ENCODE results near the gene CRISPLD2. TPM values are rescaled to one million over a fixed set of nuclear protein-coding genes. Genes with fewer than 3 reads are reported as not detected.

The CRISPLD2 gene, protein sequence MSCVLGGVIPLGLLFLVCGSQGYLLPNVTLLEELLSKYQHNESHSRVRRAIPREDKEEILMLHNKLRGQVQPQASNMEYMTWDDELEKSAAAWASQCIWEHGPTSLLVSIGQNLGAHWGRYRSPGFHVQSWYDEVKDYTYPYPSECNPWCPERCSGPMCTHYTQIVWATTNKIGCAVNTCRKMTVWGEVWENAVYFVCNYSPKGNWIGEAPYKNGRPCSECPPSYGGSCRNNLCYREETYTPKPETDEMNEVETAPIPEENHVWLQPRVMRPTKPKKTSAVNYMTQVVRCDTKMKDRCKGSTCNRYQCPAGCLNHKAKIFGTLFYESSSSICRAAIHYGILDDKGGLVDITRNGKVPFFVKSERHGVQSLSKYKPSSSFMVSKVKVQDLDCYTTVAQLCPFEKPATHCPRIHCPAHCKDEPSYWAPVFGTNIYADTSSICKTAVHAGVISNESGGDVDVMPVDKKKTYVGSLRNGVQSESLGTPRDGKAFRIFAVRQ
- polyA plus RNA-seq = 0.28 and 1.7 TPM in 2 replicates

DNA sequence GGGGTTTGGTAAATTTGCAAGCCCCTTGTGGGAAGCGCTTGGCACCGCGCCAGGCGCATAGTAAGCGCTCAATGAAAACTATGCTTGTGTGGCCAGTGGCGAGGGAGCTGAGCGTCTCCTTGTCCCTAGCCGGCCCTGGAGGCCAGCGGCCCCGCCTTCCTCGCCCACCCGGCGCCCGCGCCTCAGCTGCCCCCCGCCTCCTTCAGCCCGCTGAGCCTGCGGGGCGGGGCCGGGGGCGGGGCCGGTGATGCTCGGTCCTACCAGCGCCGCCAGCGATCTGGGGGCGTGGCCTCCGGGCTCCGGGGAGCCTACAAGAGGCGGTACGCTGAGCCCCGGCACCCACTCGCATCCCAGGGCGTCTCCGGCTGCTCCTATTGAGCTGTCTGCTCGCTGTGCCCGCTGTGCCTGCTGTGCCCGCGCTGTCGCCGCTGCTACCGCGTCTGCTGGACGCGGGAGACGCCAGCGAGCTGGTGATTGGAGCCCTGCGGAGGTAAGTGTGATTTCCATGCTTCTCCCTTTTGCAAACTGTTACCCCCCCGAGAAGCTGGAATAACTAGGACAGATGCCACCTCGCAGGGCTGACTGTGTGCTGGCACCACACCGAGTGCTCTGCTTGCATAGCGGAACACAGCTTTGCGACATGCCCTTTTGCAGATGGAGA, at the start of gene CRISPLD2:
Gene CRISPLD2, plus strand, starts transcription at position 342 of the 661 bp plus-strand sequence. CDS start 18,511 bp downstream, outside the sequence.

Other genes with a start within 250 kb of the CRISPLD2 start
- 28.6 and 37.5 TPM in 2 replicates for gene COTL1, start 201.9 kb upstream of the CRISPLD2 start, polyA plus RNA-seq
- gene KLHL36, start 171.5 kb upstream of the CRISPLD2 start, polyA plus RNA-seq = 2.0 and 2.9 TPM in 2 replicates
- gene USP10, start 120.0 kb upstream of the CRISPLD2 start, polyA plus RNA-seq = 49.6 and 78.6 TPM in 2 replicates
- gene ZDHHC7, start 191.6 kb downstream of the CRISPLD2 start, polyA plus RNA-seq = 6.9 and 13.4 TPM in 2 replicates
- gene KIAA0513, start 207.8 kb downstream of the CRISPLD2 start, polyA plus RNA-seq = 5.5 and 7.1 TPM in 2 replicates

Data from Purkinje cell (primary cell).